Umbilical cord (tissue), 2 donors: ENCODE measurements around the gene MCOLN2. TPM values are rescaled to one million over a fixed set of nuclear protein-coding genes. Genes with fewer than 3 reads are reported as not detected.
A peak's percentile ranks its signal among the peaks of the same experiment; 100 is the strongest.
"Not testable (repeated sequence)": the region's sequence is repeated elsewhere in the genome, so short reads cannot be mapped to it uniquely, and the experiment has no call there.

Source experiments
- DNase-seq: peaks from one replicate; pipeline ENCODE4 v3.0.0-alpha.2; 2015; ENCODE audit warnings: low spot score
- total RNA-seq: library from RNA; depleted of rRNA; stranded (reverse); fragments of >200 nt; gene quantifications from one replicate; pipeline ENCODE4 v1.2.3, GENCODE V29; 2014; ENCODE audit warnings: low replicate concordance; ENCODE audit not compliant: insufficient read depth

The MCOLN2 gene
- not detected for total RNA-seq

- peak; percentile 16 for DNase-seq
Measured at GRCh38 chr1:84996846-84997666, at the start of gene MCOLN2. Gene MCOLN2, minus strand, starts transcription at chr1:84997113. Its CDS starts 241 bp downstream, at chr1:84996872.

DNA sequence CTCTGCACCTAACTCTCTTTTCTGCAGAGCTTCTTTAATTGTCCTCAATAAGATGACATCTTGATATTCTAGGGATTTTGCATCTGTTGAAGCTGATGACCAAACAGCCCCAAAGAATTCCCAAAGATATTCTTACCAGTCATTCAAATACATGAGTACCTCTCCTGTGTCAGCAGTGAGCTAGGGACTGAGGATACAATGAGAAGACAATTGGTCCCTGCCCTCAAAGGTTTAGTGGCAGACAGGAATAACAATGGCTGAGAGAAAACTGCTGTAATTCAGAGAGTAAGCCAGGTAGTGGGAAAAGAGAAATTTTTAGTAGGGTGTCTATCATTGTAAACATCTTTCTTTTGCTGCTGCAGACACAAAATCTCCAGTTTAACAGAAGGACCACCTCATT is 45.5 kb upstream of the MCOLN2 start:
- no peak for DNase-seq

DNA sequence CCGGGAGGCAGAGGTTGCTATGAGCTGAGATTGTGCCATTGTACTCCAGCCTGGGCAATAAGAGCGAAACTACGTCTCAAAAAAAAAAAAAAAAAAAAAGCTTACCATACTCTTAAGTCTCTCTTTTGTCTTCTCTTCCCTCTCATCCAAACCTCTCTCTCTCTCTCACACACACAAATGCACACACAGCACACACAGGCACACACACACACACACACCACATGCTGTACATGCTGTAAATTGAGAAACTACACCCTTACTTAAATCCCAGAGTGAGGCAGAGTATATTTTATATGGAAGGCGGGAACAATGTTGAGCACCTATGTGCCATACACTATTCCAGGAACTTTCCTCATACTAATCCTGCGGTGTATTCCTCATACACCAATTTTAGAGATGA is 44.9 kb upstream of the MCOLN2 start:
- no peak for DNase-seq

GRCh38 chr1:85033221-85033620 is 36.3 kb upstream of the MCOLN2 start:
- no peak for DNase-seq

DNA sequence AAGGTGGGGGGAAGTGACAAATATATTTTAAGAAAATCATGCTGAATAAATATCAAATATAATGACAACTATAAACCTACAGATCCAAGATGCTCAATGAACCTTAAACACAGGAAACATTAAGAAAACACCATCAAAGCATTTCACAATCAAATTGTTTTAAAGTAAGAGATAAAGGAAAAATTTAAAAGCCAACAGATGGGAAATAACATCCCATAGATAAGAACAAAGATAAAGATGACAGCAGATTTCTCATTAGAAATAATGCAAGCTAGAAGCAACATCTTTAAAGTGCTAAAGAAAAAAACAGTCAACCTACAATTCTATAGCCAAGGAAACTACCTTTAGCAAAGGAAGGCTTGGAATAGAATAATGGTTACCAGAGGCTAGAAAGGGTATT is 33.6 kb upstream of the MCOLN2 start:
- DNase-seq: no peak

GRCh38 chr1:85028151-85028550 is 31.2 kb upstream of the MCOLN2 start:
- DNase-seq: no peak

DNA sequence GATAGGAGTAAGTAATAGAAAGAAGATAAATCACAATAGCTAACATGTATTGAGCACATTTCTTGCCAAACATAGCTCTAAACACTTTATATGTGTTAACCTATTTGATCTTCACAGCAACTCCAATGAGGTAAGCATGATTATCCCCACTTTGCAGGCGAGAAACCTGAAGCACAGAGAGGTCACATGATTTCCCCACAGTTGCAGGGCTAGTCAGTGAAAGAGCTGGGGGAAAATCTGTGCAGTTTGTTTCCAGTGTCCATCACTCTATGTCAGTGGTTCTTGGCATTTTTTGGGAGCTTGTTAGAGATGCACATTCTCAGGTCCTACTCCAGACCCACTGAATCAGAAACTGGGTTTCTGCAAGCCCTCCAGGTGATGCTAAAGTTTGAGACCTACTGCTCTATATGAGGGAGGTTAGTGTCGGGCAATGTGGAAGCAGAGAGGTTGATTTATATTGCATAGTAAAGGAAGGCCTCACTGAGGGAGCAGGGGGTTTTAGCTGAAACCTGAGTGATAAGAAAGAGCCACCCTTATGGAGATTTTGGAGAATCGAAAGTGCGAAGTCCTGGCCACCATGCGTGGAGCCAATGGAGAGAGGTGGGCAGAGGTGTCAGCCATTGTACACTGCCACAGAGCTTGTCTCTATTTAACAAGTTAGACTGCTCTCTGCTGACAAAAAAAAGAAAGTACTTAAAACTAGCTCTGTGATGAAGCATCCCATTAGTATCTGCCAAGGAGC is 30.5 kb upstream of the MCOLN2 start:
- DNase-seq: peak; percentile 39

DNA sequence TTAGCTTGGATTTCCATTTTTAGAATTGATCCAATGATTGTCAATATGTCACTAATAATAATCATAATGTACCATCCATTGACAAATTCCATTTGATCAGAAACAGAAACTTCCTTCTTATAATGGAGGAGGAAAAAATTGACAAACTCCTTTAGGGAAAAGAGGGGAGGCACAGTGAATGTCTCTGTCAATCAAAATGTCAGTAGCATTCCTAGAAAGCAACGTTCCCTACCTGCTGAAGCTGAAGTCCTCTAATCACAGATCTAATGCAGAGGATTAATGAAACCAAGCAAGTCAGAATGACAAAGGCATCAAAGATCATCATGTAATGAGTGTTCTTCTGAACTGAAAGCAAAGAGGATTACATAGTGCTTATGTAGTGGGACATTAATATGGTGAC is 29.0 kb upstream of the MCOLN2 start:
- DNase-seq: no peak

GRCh38 chr1:85024736-85025135 is 27.8 kb upstream of the MCOLN2 start:
- no peak for DNase-seq

- DNase-seq: no peak
Measured at GRCh38 chr1:85022700-85023099, 25.8 kb upstream of the MCOLN2 start.

- no peak for DNase-seq
Measured at GRCh38 chr1:85019994-85020393, 23.1 kb upstream of the MCOLN2 start.

DNA sequence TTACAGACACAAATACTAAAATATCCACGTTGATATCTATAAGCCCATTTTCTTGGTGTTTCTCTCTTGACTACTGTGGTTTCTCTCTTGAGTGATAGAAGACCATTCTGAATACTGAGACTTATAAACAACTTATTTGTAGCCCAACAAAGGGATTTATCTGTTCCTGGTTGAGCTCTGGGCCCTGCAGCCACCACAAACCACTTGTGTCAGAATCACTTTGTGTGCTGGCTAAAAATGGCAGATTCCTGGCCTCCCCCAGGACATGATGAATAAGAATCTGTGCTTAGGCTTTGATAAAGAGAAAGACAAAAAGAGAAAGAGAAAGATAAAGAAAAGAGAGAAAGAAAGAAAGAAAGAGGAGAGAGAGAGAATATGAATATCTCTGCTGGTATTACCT is 18.9 kb upstream of the MCOLN2 start:
- no peak for DNase-seq

DNA sequence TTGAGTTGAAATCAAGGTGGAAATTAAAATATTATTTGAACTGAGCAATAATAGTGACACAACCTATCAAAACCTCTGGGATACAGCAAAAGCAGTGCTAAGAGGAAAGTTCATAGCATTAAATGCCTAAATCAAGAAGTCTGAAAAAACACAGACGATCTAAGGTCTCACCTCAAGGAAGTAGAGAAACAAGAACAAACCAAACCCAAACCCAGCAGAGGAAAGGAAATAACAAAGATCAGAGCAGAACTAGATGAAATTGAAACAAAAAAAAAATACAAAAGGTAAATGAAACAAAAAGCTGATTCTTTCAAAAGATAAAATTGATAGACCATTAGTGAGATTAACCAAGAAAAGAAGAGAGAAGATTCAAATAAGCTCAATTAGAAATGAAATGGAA is 8.7 kb upstream of the MCOLN2 start:
- DNase-seq: not testable (repeated sequence)

DNA sequence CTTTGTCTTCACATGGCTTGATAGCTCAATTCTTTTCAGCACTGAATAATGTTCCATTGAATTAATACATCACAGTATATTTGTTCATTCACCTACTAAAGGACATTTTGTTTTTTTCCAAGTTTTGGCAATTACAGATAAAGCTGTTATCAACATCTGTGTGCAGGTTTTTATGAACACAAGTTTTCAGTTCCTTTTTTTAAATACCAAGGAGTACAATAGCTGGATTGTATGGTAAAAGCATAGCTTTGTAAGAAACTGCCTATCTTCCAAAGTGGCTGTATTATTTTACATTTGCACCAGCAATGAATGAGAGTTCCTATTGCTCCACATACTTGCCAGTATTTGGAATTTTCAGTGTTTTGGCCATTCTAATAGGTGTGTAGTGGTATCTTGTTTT is 4.8 kb upstream of the MCOLN2 start:
- DNase-seq: no peak

GRCh38 chr1:84998642-84999280 is 1.8 kb upstream of the MCOLN2 start:
- DNase-seq: peak; percentile 1

DNA sequence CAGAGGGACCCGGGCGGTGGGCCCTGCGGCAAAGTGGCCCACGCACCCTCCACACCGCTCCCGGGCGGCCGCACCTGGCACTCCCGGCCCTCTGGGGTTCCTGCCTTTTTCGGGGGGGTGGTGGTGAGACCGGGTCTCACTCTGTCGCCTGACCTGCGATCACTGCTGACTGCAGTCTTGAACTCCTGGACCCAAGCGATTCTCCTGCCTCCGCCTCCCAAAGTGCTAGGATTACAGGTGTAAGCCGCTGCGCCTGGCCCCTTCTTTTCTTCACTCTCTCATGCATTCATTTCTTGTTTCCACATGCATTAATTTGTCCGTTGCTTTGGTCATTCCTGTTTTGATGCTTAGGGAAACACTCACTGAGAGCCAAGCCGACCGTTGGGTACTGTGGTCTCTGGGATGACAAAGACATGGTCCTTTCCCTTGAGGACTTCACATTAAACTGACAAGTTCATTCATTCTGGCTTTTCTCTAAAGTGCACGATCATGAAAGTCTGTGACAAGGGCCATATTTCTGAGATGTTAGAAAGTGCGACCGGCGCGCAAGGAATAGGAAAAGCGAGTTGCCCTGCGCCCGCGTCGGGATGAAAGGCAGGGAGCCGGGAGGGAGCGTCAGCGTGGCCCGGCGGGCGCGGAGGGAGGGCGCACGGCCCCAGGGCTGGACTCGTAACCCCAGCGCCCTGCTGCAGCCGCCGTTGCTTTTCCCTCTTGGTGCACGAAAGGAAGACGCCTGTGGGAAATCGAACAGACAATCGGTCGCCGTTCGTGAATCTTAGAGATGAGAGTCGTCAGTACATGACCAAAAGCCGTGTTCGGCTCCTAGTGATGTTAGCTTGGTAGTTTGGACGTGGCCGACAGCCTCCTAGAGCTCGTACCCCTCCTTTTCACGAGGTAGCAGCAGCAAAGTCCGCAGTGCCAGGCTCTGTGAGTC is 1.0 kb upstream of the MCOLN2 start:
- peak; percentile 15 for DNase-seq

- no peak for DNase-seq
Measured at GRCh38 chr1:84995484-84996334, 1.2 kb downstream of the MCOLN2 start.

DNA sequence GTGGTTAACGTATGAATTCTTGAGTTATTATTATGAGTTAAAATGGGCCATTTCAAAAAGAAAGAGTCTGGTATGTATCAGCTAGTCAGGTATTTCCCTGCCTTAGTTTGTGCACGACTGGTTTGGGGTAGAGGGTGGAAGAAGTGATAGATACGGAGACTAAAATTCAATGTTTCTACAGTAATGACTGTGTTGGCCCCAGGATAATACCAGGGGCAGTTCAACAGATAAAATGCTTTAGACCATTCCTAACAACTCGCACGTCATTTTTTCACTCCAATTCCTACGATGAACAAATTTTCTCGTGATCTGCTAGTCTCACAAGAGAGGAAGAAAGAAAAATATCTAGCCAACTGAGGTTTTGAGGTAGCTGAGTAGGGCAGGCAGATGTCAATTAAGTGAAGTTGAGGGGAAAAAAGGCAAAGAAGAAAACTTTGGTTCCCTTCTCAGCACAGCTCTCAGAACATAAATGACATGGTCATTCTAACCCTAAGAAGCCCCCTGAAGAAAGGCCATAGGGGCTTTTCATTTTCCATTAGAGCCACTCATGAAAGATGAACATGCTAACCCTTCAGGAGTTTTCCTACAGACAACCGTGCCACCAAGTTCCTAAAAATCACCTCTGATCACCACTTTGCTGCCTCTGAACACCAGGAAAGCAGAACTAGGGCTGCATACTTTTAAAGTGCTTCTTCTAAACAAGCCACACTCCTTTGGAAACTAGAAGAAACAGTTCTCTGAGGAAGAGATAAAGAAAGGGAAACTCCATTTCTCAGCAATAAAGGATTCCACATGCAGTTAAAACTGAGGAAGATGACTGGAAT is 5.6 kb downstream of the MCOLN2 start:
- no peak for DNase-seq

DNA sequence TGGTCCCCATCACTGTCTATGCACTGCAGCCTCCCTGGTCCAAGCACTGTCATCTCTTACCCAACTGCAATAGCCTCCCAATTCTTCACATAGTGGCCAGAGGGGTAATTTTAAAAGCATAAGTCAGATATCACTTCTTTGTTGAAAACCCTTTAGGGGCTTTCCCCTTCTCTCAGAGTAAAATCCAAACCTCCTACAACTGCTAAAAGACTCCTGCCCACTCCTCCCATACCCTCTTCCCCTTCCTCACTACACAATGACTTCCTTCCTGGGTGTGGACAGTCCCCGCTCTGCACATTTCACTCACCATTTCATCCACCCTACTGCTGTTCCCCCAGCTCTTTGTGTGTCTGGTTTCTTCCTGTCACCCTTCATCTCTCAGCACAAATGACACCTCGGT is 8.3 kb downstream of the MCOLN2 start:
- DNase-seq: no peak
